Loucy (cell line): ENCODE data around the gene CLSTN1.

ENCODE experiments used
- H2AFZ ChIP-seq: fragments of 200-600 bp; sonication (generic); 2 replicates; pipeline ENCODE4 v1.6.0; 2016; ENCODE audit warnings: antibody characterized with exemption, mild to moderate bottlenecking, low read length, moderate library complexity
- H3F3A ChIP-seq: fragments of 200-600 bp; 2 replicates; pipeline ENCODE4 v1.6.0; 2016; ENCODE audit warnings: antibody characterized with exemption, low read depth, mild to moderate bottlenecking
- H3K27me3 ChIP-seq: fragments of 200-600 bp; sonication (generic); 2 replicates; pipeline ENCODE4 v1.6.1; 2014; ENCODE audit warnings: low read length, mild to moderate bottlenecking; ENCODE audit not compliant: insufficient read depth, poor library complexity, severe bottlenecking
- H3K36me3 ChIP-seq: fragments of 200-600 bp; sonication (generic); 2 replicates; pipeline ENCODE4 v1.6.1; 2016; ENCODE audit warnings: low read length; ENCODE audit not compliant: insufficient read depth
- H3K4me1 ChIP-seq: fragments of 200-600 bp; sonication (generic); 2 replicates; pipeline ENCODE4 v1.5.1; 2014; ENCODE audit warnings: low read length, mild to moderate bottlenecking; ENCODE audit not compliant: insufficient read depth, poor library complexity, severe bottlenecking
- H3K4me2 ChIP-seq: fragments of 200-600 bp; sonication (generic); 2 replicates; pipeline ENCODE4 v1.6.0; 2014; ENCODE audit warnings: antibody characterized with exemption, low read length, low read depth, mild to moderate bottlenecking; ENCODE audit not compliant: poor library complexity, severe bottlenecking
- H3K4me3 ChIP-seq: fragments of 200-600 bp; sonication (generic); 2 replicates; pipeline ENCODE4 v1.5.1; 2014; ENCODE audit warnings: low read length, mild to moderate bottlenecking, mixed read lengths; ENCODE audit not compliant: poor library complexity, severe bottlenecking
- H3K79me2 ChIP-seq: fragments of 200-600 bp; sonication (generic); 2 replicates; pipeline ENCODE4 v1.6.1; 2014; ENCODE audit warnings: low read length; ENCODE audit not compliant: insufficient read depth
- H3K9ac ChIP-seq: fragments of 200-600 bp; sonication (generic); 2 replicates; pipeline ENCODE4 v1.6.0; 2014; ENCODE audit warnings: mild to moderate bottlenecking, low read depth, low read length, moderate library complexity; ENCODE audit not compliant: poor library complexity, severe bottlenecking
- H3K9me2 ChIP-seq: fragments of 200-600 bp; sonication (generic); replicated peaks from 2 replicates; pipeline ENCODE4 v1.6.1; 2016; ENCODE audit warnings: low read depth, low read length, mixed read lengths
- H3K9me3 ChIP-seq: fragments of 200-600 bp; sonication (generic); 2 replicates; pipeline ENCODE4 v1.6.1; 2014; ENCODE audit warnings: mild to moderate bottlenecking, antibody characterized with exemption, low read length, low read depth; ENCODE audit not compliant: insufficient read depth
- H4K20me1 ChIP-seq: fragments of 200-600 bp; sonication (generic); 2 replicates; pipeline ENCODE4 v1.6.0; 2014; ENCODE audit warnings: antibody characterized with exemption, low read length, mild to moderate bottlenecking; ENCODE audit not compliant: insufficient read depth, poor library complexity, severe bottlenecking
- EZH2phosphoT487 ChIP-seq: fragments of 200-600 bp; IDR thresholded peaks from 2 replicates; pipeline ENCODE4 v1.6.1; 2018; ENCODE audit warnings: antibody characterized with exemption, mild to moderate bottlenecking, moderate library complexity, borderline replicate concordance
- TF ChIP-seq, protein P1 (sequence below): fragments of 200-600 bp; sonication (generic); conservative IDR thresholded peaks from 2 replicates; pipeline ENCODE4 v1.5.1; 2014; ENCODE audit warnings: mild to moderate bottlenecking, antibody characterized with exemption, low read length

Gene CLSTN1

DNA sequence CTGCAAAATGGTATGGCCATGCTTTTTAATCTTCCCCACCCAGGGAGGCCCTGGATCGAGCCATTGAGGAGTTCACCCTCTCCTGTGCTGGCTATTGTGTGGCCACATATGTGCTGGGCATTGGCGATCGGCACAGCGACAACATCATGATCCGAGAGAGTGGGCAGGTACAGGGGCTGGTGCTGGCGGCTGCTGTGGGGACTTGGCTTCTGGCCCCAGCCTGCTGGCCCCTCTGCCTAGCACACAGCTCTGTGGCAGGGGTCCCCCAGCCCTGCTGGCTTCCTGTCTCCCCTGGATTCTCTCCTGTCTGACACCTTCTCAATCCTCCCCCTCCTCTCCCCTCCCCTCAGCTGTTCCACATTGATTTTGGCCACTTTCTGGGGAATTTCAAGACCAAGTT lies 99.8 kb downstream of the CLSTN1 start:
- TF ChIP-seq, protein P1, sequence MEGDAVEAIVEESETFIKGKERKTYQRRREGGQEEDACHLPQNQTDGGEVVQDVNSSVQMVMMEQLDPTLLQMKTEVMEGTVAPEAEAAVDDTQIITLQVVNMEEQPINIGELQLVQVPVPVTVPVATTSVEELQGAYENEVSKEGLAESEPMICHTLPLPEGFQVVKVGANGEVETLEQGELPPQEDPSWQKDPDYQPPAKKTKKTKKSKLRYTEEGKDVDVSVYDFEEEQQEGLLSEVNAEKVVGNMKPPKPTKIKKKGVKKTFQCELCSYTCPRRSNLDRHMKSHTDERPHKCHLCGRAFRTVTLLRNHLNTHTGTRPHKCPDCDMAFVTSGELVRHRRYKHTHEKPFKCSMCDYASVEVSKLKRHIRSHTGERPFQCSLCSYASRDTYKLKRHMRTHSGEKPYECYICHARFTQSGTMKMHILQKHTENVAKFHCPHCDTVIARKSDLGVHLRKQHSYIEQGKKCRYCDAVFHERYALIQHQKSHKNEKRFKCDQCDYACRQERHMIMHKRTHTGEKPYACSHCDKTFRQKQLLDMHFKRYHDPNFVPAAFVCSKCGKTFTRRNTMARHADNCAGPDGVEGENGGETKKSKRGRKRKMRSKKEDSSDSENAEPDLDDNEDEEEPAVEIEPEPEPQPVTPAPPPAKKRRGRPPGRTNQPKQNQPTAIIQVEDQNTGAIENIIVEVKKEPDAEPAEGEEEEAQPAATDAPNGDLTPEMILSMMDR, result no peak
- TF ChIP-seq EZH2phosphoT487, result no peak
- H3K27me3 ChIP-seq, result no peaks in the 10 kb centered on the region
- no peak overlapping the region for H3K4me3 ChIP-seq
- peaks cover 4% of the 10 kb centered on the region for H3K4me1 ChIP-seq
- H4K20me1 ChIP-seq, result no peaks in the 10 kb centered on the region
- H3K9ac ChIP-seq, result no peak overlapping the region
- no peaks in the 10 kb centered on the region for H3K9me3 ChIP-seq
- no peak overlapping the region for H2AFZ ChIP-seq
- H3F3A ChIP-seq, result no peaks in the 10 kb centered on the region
- no peak overlapping the region for H3K4me2 ChIP-seq
- peaks cover under 1% of the 10 kb centered on the region; the same call in 1 of the 2 replicates for H3K36me3 ChIP-seq
- no peaks in the 10 kb centered on the region; the same call in 1 of the 2 replicates for H3K79me2 ChIP-seq
- H3K9me2 ChIP-seq, result no peaks in the 10 kb centered on the region

- Histone ChIP-seq H3K4me1 (peaks cover 10% of the 10 kb centered on the region), H3K4me2 (no peak overlapping the region), H3K27me3 (no peaks in the 10 kb centered on the region), H4K20me1 (no peaks in the 10 kb centered on the region), H3K4me3 (no peak overlapping the region), H3K9me2 (no peaks in the 10 kb centered on the region), H2AFZ (no peak overlapping the region), H3K9ac (no peak overlapping the region), H3K9me3 (no peaks in the 10 kb centered on the region), H3K79me2 (no peaks in the 10 kb centered on the region; the same call in 1 of the 2 replicates), H3F3A (no peaks in the 10 kb centered on the region), H3K36me3 (no peaks in the 10 kb centered on the region; the same call in 1 of the 2 replicates)
- no peak for TF ChIP-seq EZH2phosphoT487
- TF ChIP-seq, protein P1, result no peak
Measured at GRCh38 chr1:9723068-9723805, 100.5 kb downstream of the CLSTN1 start.

DNA sequence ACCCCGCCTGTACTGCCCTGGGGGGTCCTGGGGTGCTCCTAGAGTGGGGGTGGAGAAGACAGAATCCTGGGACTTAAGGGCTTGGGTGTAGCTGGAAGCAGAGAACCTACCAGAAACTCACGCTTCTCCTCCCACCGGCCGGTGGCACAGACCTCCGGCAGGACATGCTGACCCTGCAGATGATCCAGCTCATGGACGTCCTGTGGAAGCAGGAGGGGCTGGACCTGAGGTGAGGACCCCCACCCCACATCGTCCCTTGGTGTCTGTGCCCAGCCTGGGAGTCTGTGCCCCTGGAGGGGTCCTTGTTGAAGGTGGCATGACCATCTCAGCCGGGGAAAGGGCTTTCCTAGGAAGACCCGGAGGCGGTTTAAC lies 101.4 kb downstream of the CLSTN1 start:
- no peaks in the 10 kb centered on the region for H3K9me3 ChIP-seq
- no peak overlapping the region for H3K4me3 ChIP-seq
- no peaks in the 10 kb centered on the region for H4K20me1 ChIP-seq
- H3K36me3 ChIP-seq, result no peaks in the 10 kb centered on the region
- H3K4me1 ChIP-seq, result peaks cover 14% of the 10 kb centered on the region
- H3K79me2 ChIP-seq, result no peaks in the 10 kb centered on the region; the same call in 1 of the 2 replicates
- no peaks in the 10 kb centered on the region for H3K9me2 ChIP-seq
- H3K9ac ChIP-seq, result no peak overlapping the region
- H2AFZ ChIP-seq, result no peak overlapping the region
- no peaks in the 10 kb centered on the region for H3K27me3 ChIP-seq
- TF ChIP-seq EZH2phosphoT487, result no peak
- TF ChIP-seq, protein P1, result no peak
- H3F3A ChIP-seq, result no peaks in the 10 kb centered on the region
- no peak overlapping the region for H3K4me2 ChIP-seq
